HepG2 (cell line): ENCODE results near the gene PTPRD. TPM values are rescaled to one million over a fixed set of nuclear protein-coding genes. Genes with fewer than 3 reads are reported as not detected.

ENCODE experiments used
- ATAC-seq: fragments of 200-7000 bp; cut with Tn5 transposase; 3 replicates; pipeline ENCODE4 v1.9.1; 2020; ENCODE audit warnings: mild to moderate bottlenecking, moderate library complexity
- BruUV-seq: library from RNA; stranded (reverse); fragments of 400-500 nt; replicated peaks from 2 replicates; lab custom pipeline; 2021; lab: Mats Ljungman, UMichigan
- CTCF ChIA-PET: fragments of 300-600 bp; formaldehyde crosslinking; extraction: SDS; loops from one replicate; lab custom pipeline; 2021; ENCODE audit warnings: low total read pairs, inconsistent platforms, low intra/inter-chr PET ratio; lab: Yijun Ruan, JAX
- POLR2A ChIA-PET: fragments of 350-600 bp; sonication (Branson Sonifier 250); formaldehyde crosslinking; loops from one replicate; lab custom pipeline; 2020; ENCODE audit warnings: antibody characterized with exemption, inconsistent platforms; lab: Yijun Ruan, JAX
- DNase-seq: peaks from one replicate; pipeline ENCODE4 v3.0.0-alpha.2; 2015; ENCODE audit warnings: low spot score
- FAIRE-seq: peaks from 3 replicates; lab custom pipeline; 2011; peaks lifted over from hg19 to GRCh38; lab: Jason Lieb, UNC
- H2AFZ ChIP-seq: one replicate; pipeline ENCODE4 v1.6.1; 2011; ENCODE audit warnings: low read length, inconsistent platforms
- H3K27ac ChIP-seq: fragments of 300-600 bp; 3 replicates; pipeline ENCODE4 v1.8.0; 2011; ENCODE audit warnings: mixed run types, mild to moderate bottlenecking, mixed read lengths, low read length, inconsistent platforms; ENCODE audit not compliant: insufficient read depth; ENCODE audit errors: extremely low read length
- H3K27me3 ChIP-seq, 2 experiments: fragments of 200-600 bp in 1 of 2; 2 replicates in 1 of 2; 3 replicates in 1 of 2; pipeline versions ENCODE4 v1.6.0 to v1.8.0; 2011; ENCODE audit warnings: low read length in 2 of 2, mild to moderate bottlenecking in 2 of 2, moderate library complexity in 2 of 2, inconsistent platforms in 1 of 2; ENCODE audit not compliant: insufficient read depth in 2 of 2, control insufficient read depth in 1 of 2
- H3K36me3 ChIP-seq, 2 experiments: fragments of 200-600 bp in 1 of 2; replicated peaks in 1 of 2; 2 replicates in 1 of 2; 3 replicates in 1 of 2; pipeline versions ENCODE4 v1.5.1 to v1.8.0; 2011; ENCODE audit warnings: low read length in 2 of 2, inconsistent platforms in 1 of 2; ENCODE audit not compliant: insufficient read depth in 2 of 2, control insufficient read depth in 1 of 2
- H3K4me1 ChIP-seq: 2 replicates; pipeline ENCODE4 v1.5.1; 2012; ENCODE audit warnings: low read length, inconsistent platforms; ENCODE audit not compliant: insufficient read depth
- H3K4me2 ChIP-seq: 2 replicates; pipeline ENCODE4 v1.6.0; 2011; ENCODE audit warnings: low read depth, low read length, inconsistent platforms
- H3K4me3 ChIP-seq, 3 experiments: fragments of 200-600 bp in 1 of 3; sonication (generic), shearing (Covaris generic) in 1 of 3; replicated peaks in 1 of 3; 2 replicates each; pipeline ENCODE4 v1.5.1; 2011 to 2016; ENCODE audit warnings: low read length in 3 of 3, inconsistent platforms in 2 of 3, low read depth in 2 of 3, mild to moderate bottlenecking in 2 of 3, control low read depth in 1 of 3, mixed read lengths in 1 of 3; ENCODE audit not compliant: insufficient read depth in 1 of 3
- H3K79me2 ChIP-seq: one replicate; pipeline ENCODE4 v1.6.1; 2011; ENCODE audit warnings: low read length, inconsistent platforms; ENCODE audit not compliant: insufficient read depth
- H3K9ac ChIP-seq: 2 replicates; pipeline ENCODE4 v1.6.0; 2011; ENCODE audit warnings: mild to moderate bottlenecking, low read depth, low read length, inconsistent platforms; ENCODE audit not compliant: insufficient read depth
- H3K9me3 ChIP-seq: 2 replicates; pipeline ENCODE4 v1.5.1; 2012; ENCODE audit warnings: mild to moderate bottlenecking, low read length
- H4K20me1 ChIP-seq: 2 replicates; pipeline ENCODE4 v1.6.0; 2011; ENCODE audit warnings: inconsistent platforms, mild to moderate bottlenecking, low read length, moderate library complexity; ENCODE audit not compliant: insufficient read depth
- CENPBD1 ChIP-seq: sonication (generic); formaldehyde crosslinking; IDR thresholded peaks from 2 replicates; pipeline ENCODE4 v1.8.0; 2022; ENCODE audit warnings: missing genetic modification reagents, low read depth, mild to moderate bottlenecking, borderline replicate concordance
- ERF ChIP-seq: IDR thresholded peaks from 2 replicates; pipeline ENCODE4 v1.6.1; 2018; ENCODE audit warnings: missing biosample characterization, missing genetic modification reagents
- MXD1 ChIP-seq: sonication (generic); formaldehyde crosslinking; IDR thresholded peaks from 2 replicates; pipeline ENCODE4 v1.4.0; 2020; ENCODE audit warnings: mild to moderate bottlenecking, missing genetic modification reagents
- MXI1 ChIP-seq: IDR thresholded peaks from 3 replicates; pipeline ENCODE4 v1.6.1; 2012; ENCODE audit warnings: low read depth, low read length, inconsistent platforms, borderline replicate concordance
- RFX5 ChIP-seq: IDR thresholded peaks from 2 replicates; pipeline ENCODE4 v1.6.1; 2011; ENCODE audit warnings: low read depth, low read length, improper control_type of control experiment
- ZNF251 ChIP-seq: sonication (generic); formaldehyde crosslinking; IDR thresholded peaks from 2 replicates; pipeline ENCODE4 v1.9.0; 2021; ENCODE audit warnings: mild to moderate bottlenecking, missing genetic modification reagents
- ZNF567 ChIP-seq: sonication (generic); formaldehyde crosslinking; IDR thresholded peaks from 2 replicates; pipeline ENCODE4 v1.8.1; 2023; ENCODE audit warnings: mild to moderate bottlenecking, missing genetic modification reagents, borderline replicate concordance
- ZNF674 ChIP-seq: sonication (generic); formaldehyde crosslinking; IDR thresholded peaks from 2 replicates; pipeline ENCODE4 v1.5.0; 2020; ENCODE audit warnings: low read depth, mild to moderate bottlenecking, missing genetic modification reagents
- WGBS: methylation state at CpG from one replicate; pipeline ENCODE4 v1.1.6; 2017; ENCODE audit warnings: low lambda C conversion rate; 5-methylcytosine and 5-hydroxymethylcytosine counted together
- in situ Hi-C: cut with HindIII; loops from 2 replicates; pipeline ENCODE4 v1.10.0; 2017; ENCODE audit warnings: low pct_unique_long_range_greater_than_20kb; ENCODE audit not compliant: extremely low pct_ligation_motif_present
- intact Hi-C: fragments of 100-400 bp; cut with micrococcal nuclease; formaldehyde crosslinking; loops from one replicate; pipeline ENCODE4 v1.10.0; 2022; ENCODE audit not compliant: unreplicated experiment
- polyA plus RNA-seq, 8 experiments: library from polyadenylated mRNA; depleted of rRNA in 3 of 8; stranded (reverse) in 7 of 8; unstranded in 1 of 8; fragments of >200 nt; fragmentation: Illumina TruSeq in 4 of 8; extraction: Trizol in 4 of 8; gene quantifications; 2 replicates each; pipeline versions ENCODE4 v1.2.1 to v1.2.3, GENCODE V29; 2011 to 2016; ENCODE audit warnings: low read depth in 4 of 8, missing spikeins in 1 of 8, mixed read lengths in 1 of 8; ENCODE audit not compliant: insufficient read depth in 1 of 8
- total RNA-seq, 5 experiments: library from RNA; depleted of rRNA; stranded (reverse); fragments of >200 nt; fragmentation: Illumina TruSeq; extraction: Trizol; gene quantifications; 2 replicates each; pipeline ENCODE4 v1.2.3, GENCODE V29; 2016; ENCODE audit warnings: low read depth in 1 of 5
- TF ChIP-seq, protein P1 (sequence below): sonication (generic); formaldehyde crosslinking; IDR thresholded peaks from 2 replicates; pipeline ENCODE4 v1.8.0; 2022; ENCODE audit warnings: low read depth, missing genetic modification reagents
- TF ChIP-seq, protein P2 (sequence below): sonication (generic); formaldehyde crosslinking; IDR thresholded peaks from 2 replicates; pipeline ENCODE4 v1.4.0; 2020; ENCODE audit warnings: mild to moderate bottlenecking, missing genetic modification reagents
- TF ChIP-seq, protein P3 (sequence below): sonication (generic); formaldehyde crosslinking; IDR thresholded peaks from 2 replicates; pipeline ENCODE4 v1.8.0; 2022; ENCODE audit warnings: mild to moderate bottlenecking, missing genetic modification reagents, borderline replicate concordance

The PTPRD gene
- total and polyA plus RNA-seq, 2 of the 13 experiments (the other 11 are each of a cell fraction or from before 2014, with no cell fraction given) = 0.05 TPM; not detected in 1

GRCh38 chr9:8917956-8918739, 1694.7 kb downstream of the PTPRD start:
- Histone ChIP-seq H3K9me3 (no peaks in the 10 kb centered on the region), H3K79me2 (no peaks in the 10 kb centered on the region), H3K27ac (no peak overlapping the region), H2AFZ (no peak overlapping the region), H3K4me1 (no peaks in the 10 kb centered on the region), H3K4me2 (no peak overlapping the region), H3K36me3 (no peaks in the 10 kb centered on the region), H3K9ac (no peak overlapping the region), H4K20me1 (no peaks in the 10 kb centered on the region), H3K4me3 (no peak overlapping the region), H3K27me3 (no peaks in the 10 kb centered on the region)
- under 1% methylated on average over 7 of the region's 7 CpGs for WGBS
- FAIRE-seq (no peak), DNase-seq (no peak), ATAC-seq (no peak)
- BruUV-seq = no TSS peak
- ChIA-PET CTCF (no interaction called here), POLR2A (no interaction called here)
- in situ Hi-C loops (no loop called here), intact Hi-C loops (loop anchor here (5.0 kb wide), 1 partner anchor 84 kb away; no protein-coding TSS in a partner anchor)
- TF ChIP-seq, protein P1, sequence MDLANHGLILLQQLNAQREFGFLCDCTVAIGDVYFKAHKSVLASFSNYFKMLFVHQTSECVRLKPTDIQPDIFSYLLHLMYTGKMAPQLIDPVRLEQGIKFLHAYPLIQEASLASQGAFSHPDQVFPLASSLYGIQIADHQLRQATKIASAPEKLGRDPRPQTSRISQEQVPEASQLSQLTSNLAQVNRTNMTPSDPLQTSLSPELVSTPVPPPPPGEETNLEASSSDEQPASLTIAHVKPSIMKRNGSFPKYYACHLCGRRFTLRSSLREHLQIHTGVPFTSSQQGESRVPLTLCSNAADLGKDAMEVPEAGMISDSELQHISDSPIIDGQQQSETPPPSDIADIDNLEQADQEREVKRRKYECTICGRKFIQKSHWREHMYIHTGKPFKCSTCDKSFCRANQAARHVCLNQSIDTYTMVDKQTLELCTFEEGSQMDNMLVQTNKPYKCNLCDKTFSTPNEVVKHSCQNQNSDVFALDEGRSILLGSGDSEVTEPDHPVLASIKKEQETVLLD (CRISPR knock-in tag) = no peak
- TF ChIP-seq RFX5 = no peak
- TF ChIP-seq, protein P2, sequence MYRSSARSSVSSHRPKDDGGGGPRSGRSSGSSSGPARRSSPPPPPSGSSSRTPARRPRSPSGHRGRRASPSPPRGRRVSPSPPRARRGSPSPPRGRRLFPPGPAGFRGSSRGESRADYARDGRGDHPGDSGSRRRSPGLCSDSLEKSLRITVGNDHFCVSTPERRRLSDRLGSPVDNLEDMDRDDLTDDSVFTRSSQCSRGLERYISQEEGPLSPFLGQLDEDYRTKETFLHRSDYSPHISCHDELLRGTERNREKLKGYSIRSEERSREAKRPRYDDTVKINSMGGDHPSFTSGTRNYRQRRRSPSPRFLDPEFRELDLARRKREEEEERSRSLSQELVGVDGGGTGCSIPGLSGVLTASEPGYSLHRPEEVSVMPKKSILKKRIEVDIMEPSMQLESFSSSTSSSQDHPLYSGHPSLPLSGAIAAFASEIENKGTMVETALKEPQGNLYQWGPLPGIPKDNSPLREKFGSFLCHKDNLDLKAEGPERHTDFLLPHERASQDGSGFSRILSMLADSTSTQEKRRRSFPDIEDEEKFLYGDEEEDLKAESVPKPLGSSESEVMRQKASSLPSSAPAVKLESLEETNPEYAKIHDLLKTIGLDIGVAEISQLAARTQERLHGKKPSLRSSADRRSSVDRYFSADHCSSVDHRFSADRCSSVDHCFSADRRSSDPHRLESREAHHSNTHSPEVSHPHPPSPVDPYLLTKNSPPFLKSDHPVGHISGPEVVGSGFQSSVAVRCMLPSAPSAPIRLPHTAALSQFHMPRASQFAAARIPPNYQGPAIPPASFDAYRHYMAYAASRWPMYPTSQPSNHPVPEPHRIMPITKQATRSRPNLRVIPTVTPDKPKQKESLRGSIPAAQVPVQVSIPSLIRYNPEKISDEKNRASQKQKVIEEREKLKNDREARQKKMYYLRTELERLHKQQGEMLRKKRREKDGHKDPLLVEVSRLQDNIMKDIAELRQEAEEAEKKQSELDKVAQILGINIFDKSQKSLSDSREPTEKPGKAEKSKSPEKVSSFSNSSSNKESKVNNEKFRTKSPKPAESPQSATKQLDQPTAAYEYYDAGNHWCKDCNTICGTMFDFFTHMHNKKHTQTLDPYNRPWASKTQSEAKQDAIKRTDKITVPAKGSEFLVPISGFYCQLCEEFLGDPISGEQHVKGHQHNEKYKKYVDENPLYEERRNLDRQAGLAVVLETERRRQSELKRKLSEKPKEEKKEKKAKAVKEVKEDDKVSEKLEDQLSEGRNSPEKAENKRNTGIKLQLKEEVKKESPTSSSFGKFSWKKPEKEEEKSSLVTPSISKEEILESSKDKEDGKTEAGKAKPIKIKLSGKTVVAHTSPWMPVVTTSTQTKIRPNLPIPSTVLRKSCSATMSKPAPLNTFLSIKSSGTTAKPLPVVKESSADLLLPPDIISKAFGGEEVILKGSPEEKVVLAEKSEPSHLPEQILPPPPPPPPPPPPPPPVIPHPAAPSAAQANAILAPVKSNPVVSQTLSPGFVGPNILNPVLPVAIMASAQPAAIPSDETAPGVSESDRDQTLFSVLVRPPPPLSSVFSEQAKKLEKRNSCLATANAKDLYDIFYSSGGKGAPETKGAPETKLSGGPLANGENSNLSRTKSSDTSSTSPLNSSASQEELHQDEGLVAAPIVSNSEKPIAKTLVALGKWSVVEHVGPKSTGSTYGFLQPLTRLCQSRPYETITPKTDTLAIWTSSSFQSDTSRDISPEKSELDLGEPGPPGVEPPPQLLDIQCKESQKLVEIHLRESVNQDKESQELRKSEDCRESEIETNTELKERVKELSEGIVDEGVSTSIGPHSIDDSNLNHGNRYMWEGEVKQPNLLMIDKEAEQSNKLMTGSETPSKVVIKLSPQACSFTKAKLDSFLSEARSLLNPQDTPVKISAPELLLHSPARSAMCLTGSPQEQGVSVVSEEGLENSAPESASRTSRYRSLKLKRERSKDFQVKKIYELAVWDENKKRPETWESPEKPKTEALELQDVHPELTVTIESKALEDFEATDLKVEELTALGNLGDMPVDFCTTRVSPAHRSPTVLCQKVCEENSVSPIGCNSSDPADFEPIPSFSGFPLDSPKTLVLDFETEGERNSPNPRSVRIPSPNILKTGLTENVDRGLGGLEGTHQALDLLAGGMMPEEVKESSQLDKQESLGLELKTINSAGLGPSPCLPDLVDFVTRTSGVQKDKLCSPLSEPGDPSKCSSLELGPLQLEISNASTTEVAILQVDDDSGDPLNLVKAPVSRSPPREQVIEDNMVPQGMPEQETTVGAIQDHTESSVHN (CRISPR knock-in tag) = no peak
- no peak for TF ChIP-seq MXI1
- no peak for TF ChIP-seq ERF (CRISPR knock-in tag)
- TF ChIP-seq CENPBD1 (CRISPR knock-in tag) = no peak
- TF ChIP-seq MXD1 (CRISPR knock-in tag) = no peak
- no peak for TF ChIP-seq ZNF567 (CRISPR knock-in tag)
- TF ChIP-seq ZNF251 (CRISPR knock-in tag) = no peak
- no peak for TF ChIP-seq ZNF674 (CRISPR knock-in tag)
- TF ChIP-seq, protein P3, sequence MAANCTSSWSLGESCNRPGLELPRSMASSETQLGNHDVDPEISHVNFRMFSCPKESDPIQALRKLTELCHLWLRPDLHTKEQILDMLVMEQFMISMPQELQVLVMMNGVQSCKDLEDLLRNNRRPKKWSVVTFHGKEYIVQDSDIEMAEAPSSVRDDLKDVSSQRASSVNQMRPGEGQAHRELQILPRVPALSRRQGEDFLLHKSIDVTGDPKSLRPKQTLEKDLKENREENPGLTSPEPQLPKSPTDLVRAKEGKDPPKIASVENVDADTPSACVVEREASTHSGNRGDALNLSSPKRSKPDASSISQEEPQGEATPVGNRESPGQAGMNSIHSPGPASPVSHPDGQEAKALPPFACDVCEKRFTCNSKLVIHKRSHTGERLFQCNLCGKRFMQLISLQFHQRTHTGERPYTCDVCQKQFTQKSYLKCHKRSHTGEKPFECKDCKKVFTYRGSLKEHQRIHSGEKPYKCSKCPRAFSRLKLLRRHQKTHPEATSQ (CRISPR knock-in tag) = no peak
